ENCODE measurements around the gene GRK6.

GRCh38 chr5:177471610-177472356, 45.3 kb downstream of the GRK6 start:
- TF ChIP-seq EZH2 (IDR thresholded peaks at IDR 0.05; ENCODE audit: borderline replicate concordance, low read length), result no peak
- TF ChIP-seq CTCF (conservative IDR thresholded peaks at IDR 0.05 in 1 of 2, IDR thresholded peaks at IDR 0.05 in 1 of 2; ENCODE audit: extremely low read depth in 1 of 2, insufficient read depth in 1 of 2, low read depth in 1 of 2, low read length in 2 of 2), result no peak

Measured in mammary epithelial cell (primary cell).